ENCODE results near the gene NALCN. TPM values are rescaled to one million over a fixed set of nuclear protein-coding genes. Genes with fewer than 3 reads are reported as not detected.

The NALCN gene
- total RNA-seq, 3 donors from 2014 or later (not counting 1 experiment from before 2014, with no cell fraction given) = not detected

- intact Hi-C loops (cut with micrococcal nuclease) = no loop called here
- Histone ChIP-seq H3K9me3 (ENCODE audit: control insufficient read depth, insufficient read depth, low read length) (no peaks in the 10 kb centered on the region), H3K27me3 (ENCODE audit: control insufficient read depth, insufficient read depth, low read length) (peaks cover 3% of the 10 kb centered on the region), H3K36me3 (ENCODE audit: control insufficient read depth, insufficient read depth, low read length) (no peaks in the 10 kb centered on the region), H3K4me3 (ENCODE audit: low read length) (no peak overlapping the region), H3K4me1 (ENCODE audit: control insufficient read depth, insufficient read depth, low read length) (no peaks in the 10 kb centered on the region), H3K27ac (ENCODE audit: low read length) (no peak overlapping the region)
- WGBS (ENCODE audit: insufficient coverage) = 44% methylated on average over 7 of the region's 7 CpGs
- ATAC-seq (no peak), DNase-seq (no peak)
- H3K9me3 Mint-ChIP-seq = no peaks in the 10 kb centered on the region
- no peak for TF ChIP-seq CTCF (IDR thresholded peaks at IDR 0.05)
- no peak overlapping the region for H3K4me3 Mint-ChIP-seq
- no peak overlapping the region for H3K27ac Mint-ChIP-seq
- no peaks in the 10 kb centered on the region for H3K36me3 Mint-ChIP-seq
- no peaks in the 10 kb centered on the region for H3K4me1 Mint-ChIP-seq
- H3K27me3 Mint-ChIP-seq (ENCODE audit: low read depth in 2 of 2) = peaks cover 18 to 42% of the 10 kb centered on the region in 2 donors
These were observed 265.3 kb downstream of the NALCN start for GRCh38 chr13:101150998-101151397.

GRCh38 chr13:101149735-101150384, 266.4 kb downstream of the NALCN start:
- H3K27ac Mint-ChIP-seq = no peak overlapping the region
- intact Hi-C loops (cut with micrococcal nuclease) = loop anchor here (5.0 to 10.0 kb wide), 2 partner anchors 1305 to 1407 kb away; no protein-coding TSS in a partner anchor
- no peaks in the 10 kb centered on the region for H3K36me3 ChIP-seq (ENCODE audit: control insufficient read depth, insufficient read depth, low read length)
- H3K4me3 Mint-ChIP-seq = no peak overlapping the region
- no peak overlapping the region for H3K4me3 ChIP-seq (ENCODE audit: low read length)
- H3K27me3 ChIP-seq (ENCODE audit: control insufficient read depth, insufficient read depth, low read length) = peaks cover 7% of the 10 kb centered on the region
- peaks cover 18 to 45% of the 10 kb centered on the region in 2 donors for H3K27me3 Mint-ChIP-seq (ENCODE audit: low read depth in 2 of 2)
- H3K4me1 ChIP-seq (ENCODE audit: control insufficient read depth, insufficient read depth, low read length) = no peaks in the 10 kb centered on the region
- H3K9me3 ChIP-seq (ENCODE audit: control insufficient read depth, insufficient read depth, low read length) = no peaks in the 10 kb centered on the region
- 31% methylated on average over 7 of the region's 9 CpGs for WGBS (ENCODE audit: insufficient coverage)
- DNase-seq = no peak
- H3K36me3 Mint-ChIP-seq = no peaks in the 10 kb centered on the region
- H3K27ac ChIP-seq (ENCODE audit: low read length) = no peak overlapping the region
- H3K4me1 Mint-ChIP-seq = no peaks in the 10 kb centered on the region
- no peak for TF ChIP-seq CTCF (IDR thresholded peaks at IDR 0.05)
- no peak for ATAC-seq
- no peaks in the 10 kb centered on the region for H3K9me3 Mint-ChIP-seq

GRCh38 chr13:101146101-101146898, 270.0 kb downstream of the NALCN start:
- no peaks in the 10 kb centered on the region for H3K9me3 ChIP-seq (ENCODE audit: control insufficient read depth, insufficient read depth, low read length)
- no peak overlapping the region for H3K4me3 Mint-ChIP-seq
- H3K4me1 ChIP-seq (ENCODE audit: control insufficient read depth, insufficient read depth, low read length) = no peaks in the 10 kb centered on the region
- intact Hi-C loops (cut with micrococcal nuclease) = loop anchor here (5.0 to 10.0 kb wide), 2 partner anchors 1309 to 1411 kb away; no protein-coding TSS in a partner anchor
- no peak overlapping the region for H3K27ac Mint-ChIP-seq
- peaks cover 12 to 18% of the 10 kb centered on the region in 2 donors for H3K27me3 Mint-ChIP-seq (ENCODE audit: low read depth in 2 of 2)
- H3K9me3 Mint-ChIP-seq = no peaks in the 10 kb centered on the region
- TF ChIP-seq CTCF (IDR thresholded peaks at IDR 0.05) = no peak
- H3K4me3 ChIP-seq (ENCODE audit: low read length) = no peak overlapping the region
- DNase-seq = no peak
- no peaks in the 10 kb centered on the region for H3K4me1 Mint-ChIP-seq
- 70% methylated on average over 5 of the region's 7 CpGs for WGBS (ENCODE audit: insufficient coverage)
- no peaks in the 10 kb centered on the region for H3K36me3 Mint-ChIP-seq
- peaks cover 7% of the 10 kb centered on the region for H3K27me3 ChIP-seq (ENCODE audit: control insufficient read depth, insufficient read depth, low read length)
- ATAC-seq = no peak
- no peaks in the 10 kb centered on the region for H3K36me3 ChIP-seq (ENCODE audit: control insufficient read depth, insufficient read depth, low read length)
- no peak overlapping the region for H3K27ac ChIP-seq (ENCODE audit: low read length)

Data from natural killer cell (primary cell).